CD4-positive, alpha-beta T cell treated with Interleukin-1 beta for 1 hour (primary cell): ENCODE data around the gene WNK4.
A peak's percentile ranks its signal among the peaks of the same experiment; 100 is the strongest.

Experiments
- DNase-seq, 2 donors: peaks; one replicate each; pipeline ENCODE4 v3.0.0-alpha.2; 2020 to 2022

Gene WNK4

GRCh38 chr17:42773290-42774035 lies 6.9 kb upstream of the WNK4 start, which contains the start of gene VPS25:
Gene VPS25, plus strand, starts transcription at chr17:42773449. Its CDS starts 27 bp downstream, at chr17:42773476.
- peak; percentile 77 to 85 for DNase-seq

- DNase-seq = no peak
Measured at GRCh38 chr17:42774066-42774745, 6.2 kb upstream of the WNK4 start.

GRCh38 chr17:42775534-42776098 lies 4.8 kb upstream of the WNK4 start:
- DNase-seq = no peak

GRCh38 chr17:42778570-42778969 lies 1.8 kb upstream of the WNK4 start:
- no peak for DNase-seq

- DNase-seq = no peak
Measured at GRCh38 chr17:42779304-42779935, 990 bp upstream of the WNK4 start.

GRCh38 chr17:42780851-42781638 lies 635 bp downstream of the WNK4 start:
- no peak for DNase-seq

- no peak for DNase-seq
Measured at GRCh38 chr17:42781639-42782165, 1.3 kb downstream of the WNK4 start.

GRCh38 chr17:42782166-42783061 lies 2.0 kb downstream of the WNK4 start:
- DNase-seq = no peak

GRCh38 chr17:42783062-42783790 lies 2.8 kb downstream of the WNK4 start:
- no peak for DNase-seq

- no peak for DNase-seq
Measured at GRCh38 chr17:42783791-42784138, 3.4 kb downstream of the WNK4 start.

- DNase-seq = no peak
Measured at GRCh38 chr17:42784409-42784808, 4.0 kb downstream of the WNK4 start.

GRCh38 chr17:42784811-42785592 lies 4.6 kb downstream of the WNK4 start:
- DNase-seq = no peak

GRCh38 chr17:42787266-42787665 lies 6.9 kb downstream of the WNK4 start:
- DNase-seq = no peak

- no peak for DNase-seq
Measured at GRCh38 chr17:42791948-42792347, 11.5 kb downstream of the WNK4 start.

- no peak for DNase-seq
Measured at GRCh38 chr17:42792545-42792944, 12.1 kb downstream of the WNK4 start.

- DNase-seq = no peak
Measured at GRCh38 chr17:42795061-42795460, 14.7 kb downstream of the WNK4 start.

- DNase-seq = no peak
Measured at GRCh38 chr17:42795465-42795864, 15.1 kb downstream of the WNK4 start.

GRCh38 chr17:42796066-42796758 lies 15.8 kb downstream of the WNK4 start:
- no peak for DNase-seq
